KMS-11 (cell line): Measurements from ENCODE around the gene PDE3A.

Experiments
- H2AFZ ChIP-seq: fragments of 200-600 bp; sonication (generic); 2 replicates; pipeline ENCODE4 v1.6.1; 2016; ENCODE audit warnings: antibody characterized with exemption, mixed run types, low read depth
- H3K27ac ChIP-seq: fragments of 200-600 bp; sonication (generic); 2 replicates; pipeline ENCODE4 v1.6.1; 2016; ENCODE audit warnings: mild to moderate bottlenecking, mixed run types
- H3K27me3 ChIP-seq: fragments of 200-600 bp; sonication (generic); 2 replicates; pipeline ENCODE4 v1.6.1; 2017; ENCODE audit warnings: mild to moderate bottlenecking, low read depth, mixed run types, moderate library complexity; ENCODE audit not compliant: insufficient read depth
- H3K36me3 ChIP-seq: fragments of 200-600 bp; sonication (generic); 2 replicates; pipeline ENCODE4 v1.6.1; 2017; ENCODE audit warnings: mild to moderate bottlenecking, mixed run types; ENCODE audit not compliant: insufficient read depth
- H3K4me1 ChIP-seq: fragments of 200-600 bp; sonication (generic); 2 replicates; pipeline ENCODE4 v1.6.1; 2016; ENCODE audit warnings: mild to moderate bottlenecking, low read depth, mixed run types; ENCODE audit not compliant: poor library complexity, severe bottlenecking
- H3K4me2 ChIP-seq: fragments of 200-600 bp; sonication (generic); 2 replicates; pipeline ENCODE4 v1.7.0; 2016; ENCODE audit warnings: mild to moderate bottlenecking, mixed run types
- H3K4me3 ChIP-seq: fragments of 200-600 bp; sonication (generic); IDR thresholded peaks from 2 replicates; pipeline ENCODE4 v1.6.1; 2017; ENCODE audit warnings: low read depth, low read length, mixed read lengths; ENCODE audit not compliant: insufficient read depth
- H3K79me2 ChIP-seq: fragments of 200-600 bp; sonication (generic); 2 replicates; pipeline ENCODE4 v1.6.1; 2016; ENCODE audit warnings: low read depth, mixed run types; ENCODE audit not compliant: insufficient read depth
- H3K9ac ChIP-seq: fragments of 200-600 bp; sonication (generic); 2 replicates; pipeline ENCODE4 v1.6.1; 2016; ENCODE audit warnings: mild to moderate bottlenecking, mixed run types
- H4K20me1 ChIP-seq: fragments of 200-600 bp; sonication (generic); 2 replicates; pipeline ENCODE4 v1.6.1; 2016; ENCODE audit warnings: mild to moderate bottlenecking, mixed run types; ENCODE audit not compliant: insufficient read depth
- CTCF ChIP-seq: fragments of 200-600 bp; sonication (generic); conservative IDR thresholded peaks from 2 replicates; pipeline ENCODE4 v1.6.1; 2017; ENCODE audit warnings: low read depth, mild to moderate bottlenecking, antibody characterized with exemption, low read length, moderate library complexity, mixed read lengths

Gene PDE3A

GRCh38 chr12:20495997-20496396 is 127.7 kb downstream of the PDE3A start:
- H4K20me1 ChIP-seq = no peaks in the 10 kb centered on the region
- no peak overlapping the region for H3K4me2 ChIP-seq
- H2AFZ ChIP-seq = no peak overlapping the region
- no peak for TF ChIP-seq CTCF
- no peak overlapping the region for H3K27ac ChIP-seq
- no peaks in the 10 kb centered on the region for H3K79me2 ChIP-seq
- no peaks in the 10 kb centered on the region for H3K4me1 ChIP-seq
- H3K27me3 ChIP-seq = no peaks in the 10 kb centered on the region
- no peaks in the 10 kb centered on the region for H3K36me3 ChIP-seq
- H3K9ac ChIP-seq = no peak overlapping the region
- H3K4me3 ChIP-seq = no peak overlapping the region

GRCh38 chr12:20497707-20498106 is 129.4 kb downstream of the PDE3A start:
- Histone ChIP-seq H3K27me3 (no peaks in the 10 kb centered on the region), H3K79me2 (no peaks in the 10 kb centered on the region), H3K4me2 (no peak overlapping the region), H3K36me3 (no peaks in the 10 kb centered on the region), H3K9ac (no peak overlapping the region), H2AFZ (no peak overlapping the region), H3K4me1 (no peaks in the 10 kb centered on the region), H4K20me1 (no peaks in the 10 kb centered on the region), H3K4me3 (no peak overlapping the region), H3K27ac (no peak overlapping the region)
- no peak for TF ChIP-seq CTCF

GRCh38 chr12:20501958-20502357 is 133.6 kb downstream of the PDE3A start:
- H3K4me3 ChIP-seq = no peak overlapping the region
- no peak overlapping the region for H3K9ac ChIP-seq
- no peaks in the 10 kb centered on the region for H3K27me3 ChIP-seq
- H3K36me3 ChIP-seq = no peaks in the 10 kb centered on the region
- no peak overlapping the region for H2AFZ ChIP-seq
- H3K79me2 ChIP-seq = no peaks in the 10 kb centered on the region
- no peaks in the 10 kb centered on the region for H4K20me1 ChIP-seq
- H3K4me1 ChIP-seq = no peaks in the 10 kb centered on the region
- no peak overlapping the region for H3K4me2 ChIP-seq
- no peak for TF ChIP-seq CTCF
- H3K27ac ChIP-seq = no peak overlapping the region

GRCh38 chr12:20503858-20504257 is 135.5 kb downstream of the PDE3A start:
- no peak overlapping the region for H3K4me3 ChIP-seq
- H3K4me2 ChIP-seq = no peak overlapping the region
- no peaks in the 10 kb centered on the region for H3K4me1 ChIP-seq
- H3K9ac ChIP-seq = no peak overlapping the region
- H3K36me3 ChIP-seq = no peaks in the 10 kb centered on the region
- no peak overlapping the region for H2AFZ ChIP-seq
- H3K79me2 ChIP-seq = no peaks in the 10 kb centered on the region
- H3K27me3 ChIP-seq = no peaks in the 10 kb centered on the region
- no peaks in the 10 kb centered on the region for H4K20me1 ChIP-seq
- no peak for TF ChIP-seq CTCF
- H3K27ac ChIP-seq = no peak overlapping the region

- no peaks in the 10 kb centered on the region for H4K20me1 ChIP-seq
- H3K4me3 ChIP-seq = no peak overlapping the region
- H3K27ac ChIP-seq = no peak overlapping the region
- H3K36me3 ChIP-seq = no peaks in the 10 kb centered on the region
- no peaks in the 10 kb centered on the region for H3K79me2 ChIP-seq
- H3K4me1 ChIP-seq = no peaks in the 10 kb centered on the region
- H3K9ac ChIP-seq = no peak overlapping the region
- H2AFZ ChIP-seq = no peak overlapping the region
- no peak for TF ChIP-seq CTCF
- H3K27me3 ChIP-seq = no peaks in the 10 kb centered on the region
- no peak overlapping the region for H3K4me2 ChIP-seq
These were observed 136.7 kb downstream of the PDE3A start for GRCh38 chr12:20505056-20505455.
